Stimulated activated CD4-positive, alpha-beta T cell treated with anti-CD3 and anti-CD28 coated beads, Interleukin-12 subunit alpha, Interleukin-12 subunit beta, amount 100 ng/mL, for 4 hours (primary cell): ENCODE results near the gene COL26A1.
A peak's percentile ranks its signal among the peaks of the same experiment; 100 is the strongest.

Experiments used
- DNase-seq: peaks from one replicate; pipeline ENCODE4 v3.0.0-alpha.2; 2020

Gene COL26A1

DNA sequence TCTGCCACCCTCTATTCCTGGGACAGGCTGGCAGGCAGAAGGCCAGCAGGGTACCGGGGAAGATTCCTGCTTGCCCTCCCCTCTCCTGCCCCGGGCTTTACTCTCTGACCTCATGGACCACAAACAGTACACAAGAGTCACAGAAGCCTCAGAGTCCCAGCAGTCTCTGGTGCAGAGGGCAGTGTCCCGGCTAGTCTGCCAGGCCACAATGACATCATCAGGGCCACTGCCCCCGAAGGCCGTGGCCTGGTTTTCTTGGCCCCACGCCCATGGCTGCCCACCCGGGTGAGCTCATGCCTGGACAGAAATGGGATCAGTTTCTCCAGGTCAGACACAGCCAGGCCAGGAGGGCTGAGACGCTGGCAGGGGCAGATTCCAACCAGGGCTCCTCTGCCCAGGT is 174.5 kb downstream of the COL26A1 start:
- no peak for DNase-seq

DNA sequence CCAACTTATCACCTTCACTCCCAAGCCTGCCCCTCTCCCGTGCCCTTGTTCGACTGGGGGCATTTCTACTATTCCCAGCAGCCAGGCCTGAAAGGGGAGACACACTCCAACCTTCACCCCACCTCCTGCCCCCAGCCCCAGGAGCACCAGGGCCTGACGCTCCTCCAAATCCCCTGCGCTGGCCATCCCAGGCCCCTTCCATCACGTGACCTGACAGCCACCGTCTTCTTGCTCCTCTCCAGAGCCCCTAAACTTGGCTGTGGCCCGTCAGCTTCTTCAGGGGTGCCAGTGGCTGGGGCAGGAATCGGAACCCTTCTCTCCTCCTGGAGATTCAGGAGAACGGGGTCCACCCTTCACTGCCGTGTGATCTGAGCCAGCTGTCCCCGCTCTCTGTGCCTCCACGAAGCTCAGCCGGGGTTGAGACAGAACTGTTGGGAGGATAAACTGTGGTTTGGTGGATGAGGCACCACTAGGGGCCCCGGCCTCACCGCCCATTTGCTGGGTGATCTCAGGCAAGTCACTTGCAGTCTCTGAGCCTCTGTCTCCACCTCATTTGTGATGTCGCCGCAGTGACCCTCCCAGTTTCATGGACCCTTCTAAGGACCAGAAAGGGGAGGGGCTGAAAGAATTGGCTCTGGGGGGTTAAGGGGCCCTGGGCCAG is 175.4 kb downstream of the COL26A1 start:
- DNase-seq: no peak

GRCh38 chr7:101538596-101539459 is 176.2 kb downstream of the COL26A1 start:
- peak; percentile 56 for DNase-seq

DNA sequence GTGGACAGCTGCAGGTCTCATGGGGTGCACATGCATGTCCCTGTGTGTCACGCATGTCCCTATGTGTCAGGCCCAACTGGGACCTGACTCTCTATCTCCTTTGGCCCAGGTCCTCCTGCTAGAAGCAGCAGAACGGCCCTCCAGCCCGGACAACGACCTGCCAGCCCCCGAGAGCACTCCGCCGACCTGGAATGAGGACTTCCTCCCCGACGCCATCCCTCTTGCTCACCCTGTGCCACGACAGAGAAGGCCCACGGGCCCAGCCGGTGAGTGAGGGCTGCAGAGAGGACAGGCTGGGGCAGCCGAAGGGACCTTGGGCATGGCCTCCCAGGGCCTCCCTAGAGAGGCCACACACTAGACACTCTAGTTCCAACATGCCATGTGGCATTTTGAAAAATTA is 177.1 kb downstream of the COL26A1 start:
- no peak for DNase-seq

DNA sequence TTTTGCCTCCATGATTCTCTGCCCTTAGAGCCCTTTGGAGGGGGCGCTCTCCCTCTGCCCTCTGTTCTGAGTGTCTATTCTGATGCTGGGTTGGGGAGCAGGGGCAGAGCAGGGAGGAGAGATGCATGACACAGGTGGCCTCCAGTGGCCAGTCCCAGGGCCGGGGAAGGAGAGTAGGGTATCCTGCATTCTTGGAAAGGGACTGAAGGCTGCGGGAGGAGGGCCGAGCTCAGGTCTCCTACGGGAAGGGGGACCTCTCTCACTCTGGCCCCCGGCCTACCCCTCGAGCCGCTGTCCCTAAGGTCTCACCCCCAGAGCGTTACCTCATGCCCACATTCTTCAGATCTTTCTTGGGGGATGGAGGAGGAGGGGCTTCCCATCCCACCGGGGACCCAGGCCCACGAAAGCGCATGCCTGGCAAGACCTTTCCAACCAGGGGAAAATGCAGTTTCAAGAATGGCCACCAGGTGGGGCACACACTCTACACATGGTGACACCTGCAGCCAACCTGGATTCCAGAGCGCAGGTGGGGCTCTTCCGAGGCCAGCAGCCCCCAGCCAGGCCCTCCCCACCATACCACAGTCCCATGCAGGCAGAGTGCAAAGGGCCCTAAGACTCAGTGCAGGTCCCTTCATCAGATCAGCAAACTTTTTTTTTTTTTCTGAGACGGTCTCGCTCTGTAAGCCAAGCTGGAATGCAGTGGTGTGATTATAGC is 180.0 kb downstream of the COL26A1 start:
- peak; percentile 77 for DNase-seq

GRCh38 chr7:101543242-101543766 is 180.6 kb downstream of the COL26A1 start:
- no peak for DNase-seq

DNA sequence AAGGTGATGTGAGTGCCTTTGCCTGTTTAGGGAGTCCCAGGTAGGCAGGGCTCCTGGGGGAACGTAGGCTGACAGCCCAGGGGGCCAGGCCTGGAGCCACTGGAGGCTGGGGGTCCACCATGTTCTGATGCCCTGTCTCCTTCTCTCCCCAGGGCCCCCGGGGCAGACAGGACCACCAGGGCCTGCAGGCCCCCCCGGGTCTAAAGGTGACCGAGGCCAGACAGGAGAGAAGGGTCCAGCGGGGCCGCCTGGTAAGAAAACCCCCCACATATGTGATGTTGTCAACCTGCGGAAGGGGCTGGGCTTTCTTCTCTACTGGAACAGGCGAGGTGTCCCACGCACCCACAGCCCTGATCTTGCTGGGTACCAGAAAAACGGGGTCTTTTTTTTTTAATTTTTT is 181.2 kb downstream of the COL26A1 start:
- DNase-seq: no peak

DNA sequence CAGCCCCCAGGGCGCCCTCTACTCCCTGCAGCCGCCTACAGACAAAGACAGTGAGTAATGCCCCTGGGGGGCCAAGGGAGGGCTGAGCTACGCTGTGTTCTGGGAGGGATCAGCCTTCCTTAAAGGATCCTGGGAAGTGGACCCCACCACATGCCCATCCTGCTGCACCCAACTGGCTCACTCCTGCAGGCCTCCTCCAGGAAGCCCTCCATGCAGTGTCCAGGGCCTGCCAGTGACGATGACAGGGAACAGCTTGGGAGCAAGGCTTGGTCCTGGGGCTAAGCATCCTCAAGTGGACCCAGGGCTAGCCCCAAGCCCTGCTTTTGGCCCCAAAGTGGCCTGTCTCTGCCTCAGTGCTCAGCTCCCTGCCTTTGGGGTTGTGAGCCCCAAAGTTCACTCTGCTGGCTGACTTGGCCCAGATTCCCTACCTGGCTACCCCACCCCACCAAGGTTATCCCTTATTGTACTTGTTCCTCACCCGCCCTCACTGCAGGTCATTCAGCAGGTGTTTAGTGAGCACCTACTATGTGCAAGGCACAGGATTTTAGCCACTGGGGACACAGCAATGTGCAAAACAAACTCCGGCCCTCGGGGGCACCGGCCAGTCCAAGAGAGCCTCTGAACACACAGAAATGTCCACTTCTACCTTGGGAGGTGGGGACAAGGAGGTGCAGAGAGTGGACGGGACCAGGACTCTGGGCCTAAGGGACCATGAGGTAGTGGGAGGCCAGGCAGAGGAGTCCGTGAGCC is 182.9 kb downstream of the COL26A1 start:
- no peak for DNase-seq

- no peak for DNase-seq
These were observed 183.7 kb downstream of the COL26A1 start for GRCh38 chr7:101546308-101546936.

DNA sequence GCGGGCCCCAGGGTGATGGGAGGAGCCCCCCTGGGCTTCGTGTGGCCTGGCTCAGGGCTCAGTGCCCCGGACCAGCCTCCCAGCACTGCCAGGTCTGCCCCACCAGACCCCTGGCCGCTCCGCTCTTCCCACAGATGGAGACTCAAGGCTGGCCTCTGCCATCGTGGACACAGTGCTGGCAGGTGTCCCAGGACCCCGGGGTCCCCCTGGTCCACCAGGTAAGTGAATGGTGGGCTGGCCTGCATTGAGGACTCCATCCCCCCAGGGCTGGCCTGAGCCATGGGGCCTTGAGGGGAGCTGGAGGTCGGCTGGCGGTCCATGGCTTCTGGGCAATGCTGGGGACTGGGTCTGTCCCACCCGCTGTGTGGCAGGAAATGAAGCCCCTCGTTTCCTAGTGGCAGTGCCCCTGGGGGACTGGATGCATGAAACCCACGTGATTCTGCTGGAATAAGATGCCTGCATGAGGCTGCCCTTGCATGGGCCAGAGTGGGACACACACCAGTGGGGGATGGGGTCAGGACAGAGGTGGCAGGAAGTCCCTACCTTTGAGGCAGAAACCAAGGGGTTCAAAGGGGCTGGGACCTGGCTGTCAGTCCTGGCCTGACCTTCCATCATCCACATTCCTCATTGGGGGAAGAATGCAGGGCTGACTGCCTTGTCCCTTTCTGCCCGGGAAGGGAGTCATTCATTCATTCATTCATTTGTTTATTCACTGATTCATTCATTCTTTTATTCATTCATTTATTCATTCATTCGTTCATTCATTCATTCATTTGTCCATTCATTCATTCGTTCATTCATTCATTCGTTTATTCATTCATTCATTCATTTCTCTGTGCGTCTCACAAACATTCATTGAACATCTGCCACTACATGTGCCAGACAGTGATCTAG is 184.6 kb downstream of the COL26A1 start:
- DNase-seq: no peak

GRCh38 chr7:101547916-101548661 is 185.4 kb downstream of the COL26A1 start:
- no peak for DNase-seq

- no peak for DNase-seq
These were observed 187.1 kb downstream of the COL26A1 start for GRCh38 chr7:101549734-101550133.

- no peak for DNase-seq
These were observed 188.2 kb downstream of the COL26A1 start for GRCh38 chr7:101550641-101551541.

- no peak for DNase-seq
These were observed 190.5 kb downstream of the COL26A1 start for GRCh38 chr7:101553018-101553770.

DNA sequence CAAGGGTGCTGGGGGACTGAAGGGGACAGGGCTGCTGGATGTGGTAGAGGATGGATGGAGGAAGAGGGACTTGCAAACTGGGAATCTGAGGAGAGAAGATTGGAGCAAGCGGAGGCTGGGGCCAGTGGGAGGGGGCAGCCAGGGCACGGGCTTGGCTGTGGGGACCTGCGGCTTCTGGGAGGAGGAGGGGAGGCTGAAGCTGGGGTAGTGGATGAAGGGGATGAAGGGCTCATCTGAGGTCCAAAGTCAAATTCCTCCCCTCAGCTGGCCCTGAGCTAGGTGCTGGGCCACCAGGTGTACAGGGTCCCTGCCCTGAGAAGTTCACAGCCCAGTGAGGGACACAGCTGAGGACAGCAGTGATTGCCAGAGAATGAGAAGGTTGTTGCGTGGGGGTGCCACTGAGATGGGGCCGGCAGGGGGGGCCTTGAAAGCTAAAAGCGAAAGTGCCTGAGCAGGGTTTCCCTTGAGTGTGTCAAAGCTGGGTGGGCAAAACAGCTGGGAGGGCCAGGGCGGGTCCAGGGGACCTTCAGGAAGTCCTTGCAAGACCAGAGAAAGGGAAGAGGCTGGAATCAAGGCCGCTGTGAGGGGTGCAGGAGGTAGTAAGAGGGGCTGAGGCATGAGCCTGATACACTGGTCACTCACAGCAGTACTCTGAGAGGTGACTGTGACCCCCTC is 191.2 kb downstream of the COL26A1 start:
- no peak for DNase-seq

DNA sequence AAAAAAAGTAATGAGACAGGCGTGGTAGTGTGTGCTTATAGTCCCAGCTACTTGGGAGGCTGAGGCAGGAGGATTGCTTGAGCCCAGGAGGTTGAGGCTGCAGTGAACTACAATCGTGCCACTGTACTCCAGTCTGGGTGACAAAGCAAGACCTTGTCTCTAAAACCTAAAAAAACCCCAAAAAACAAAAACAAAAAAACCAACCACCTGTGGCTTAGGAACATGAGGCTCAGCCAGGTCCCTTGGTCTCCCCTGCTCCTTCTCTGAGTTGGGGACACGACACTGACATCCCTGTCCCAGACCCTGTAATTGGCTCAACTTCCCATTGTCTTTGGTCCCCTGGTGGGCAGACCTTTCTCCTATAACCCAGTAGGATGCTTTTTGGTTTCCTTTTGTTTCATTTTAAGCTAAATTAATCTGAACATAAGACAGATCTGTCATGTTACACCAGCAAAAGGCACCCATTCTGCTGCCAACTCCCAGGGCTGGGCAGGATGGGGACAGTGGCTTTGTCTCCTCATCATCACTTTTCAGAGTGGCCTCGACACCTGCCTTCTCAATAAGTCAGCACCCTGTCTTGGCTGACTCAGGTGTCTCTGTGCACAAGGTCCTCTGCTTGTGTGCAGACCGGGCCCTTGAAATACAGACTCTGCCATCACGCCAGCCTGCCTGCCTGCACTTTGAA is 192.1 kb downstream of the COL26A1 start:
- DNase-seq: no peak

GRCh38 chr7:101555269-101555920 is 192.7 kb downstream of the COL26A1 start:
- DNase-seq: no peak
